ENCODE measurements around the gene BRPF1. TPM values are rescaled to one million over a fixed set of nuclear protein-coding genes. Genes with fewer than 3 reads are reported as not detected.

Gene BRPF1
- total RNA-seq, 1 donor from 2014 or later: 21.3 TPM

- Histone ChIP-seq H3K27me3 (ENCODE audit: control insufficient read depth, insufficient read depth, low read length) (no peaks in the 10 kb centered on the region), H3K4me3 (ENCODE audit: low read depth, low read length) (no peak overlapping the region), H3K36me3 (ENCODE audit: control insufficient read depth, insufficient read depth, low read length) (peaks cover 2% of the 10 kb centered on the region)
- TF ChIP-seq CTCF (IDR thresholded peaks at IDR 0.05; ENCODE audit: insufficient read depth, low read length, poor library complexity, severe bottlenecking): no peak
- DNase-seq (ENCODE audit: low read depth): no peak
Measured at GRCh38 chr3:9686703-9687102, 44.8 kb upstream of the BRPF1 start.

- Histone ChIP-seq H3K27me3 (ENCODE audit: control insufficient read depth, insufficient read depth, low read length) (no peaks in the 10 kb centered on the region), H3K4me3 (ENCODE audit: low read depth, low read length) (no peak overlapping the region), H3K36me3 (ENCODE audit: control insufficient read depth, insufficient read depth, low read length) (peaks cover 2% of the 10 kb centered on the region)
- DNase-seq (ENCODE audit: low read depth): no peak
- TF ChIP-seq CTCF (IDR thresholded peaks at IDR 0.05; ENCODE audit: insufficient read depth, low read length, poor library complexity, severe bottlenecking): no peak
Measured at GRCh38 chr3:9687514-9687913, 44.0 kb upstream of the BRPF1 start.

- TF ChIP-seq CTCF (IDR thresholded peaks at IDR 0.05; ENCODE audit: insufficient read depth, low read length, poor library complexity, severe bottlenecking): no peak
- peaks cover 2% of the 10 kb centered on the region for H3K36me3 ChIP-seq (ENCODE audit: control insufficient read depth, insufficient read depth, low read length)
- no peak overlapping the region for H3K4me3 ChIP-seq (ENCODE audit: low read depth, low read length)
- H3K27me3 ChIP-seq (ENCODE audit: control insufficient read depth, insufficient read depth, low read length): no peaks in the 10 kb centered on the region
- no peak for DNase-seq (ENCODE audit: low read depth)
Measured at GRCh38 chr3:9688961-9689360, 42.6 kb upstream of the BRPF1 start.

- no peak overlapping the region for H3K4me3 ChIP-seq (ENCODE audit: low read depth, low read length)
- no peak for DNase-seq (ENCODE audit: low read depth)
- H3K36me3 ChIP-seq (ENCODE audit: control insufficient read depth, insufficient read depth, low read length): peaks cover 2% of the 10 kb centered on the region
- no peak for TF ChIP-seq CTCF (IDR thresholded peaks at IDR 0.05; ENCODE audit: insufficient read depth, low read length, poor library complexity, severe bottlenecking)
- H3K27me3 ChIP-seq (ENCODE audit: control insufficient read depth, insufficient read depth, low read length): no peaks in the 10 kb centered on the region
Measured at GRCh38 chr3:9689757-9690156, 41.8 kb upstream of the BRPF1 start.

GRCh38 chr3:9690451-9691450 lies 40.8 kb upstream of the BRPF1 start:
- no peak for DNase-seq (ENCODE audit: low read depth)
- Histone ChIP-seq H3K4me3 (ENCODE audit: low read depth, low read length) (no peak overlapping the region), H3K27me3 (ENCODE audit: control insufficient read depth, insufficient read depth, low read length) (no peaks in the 10 kb centered on the region), H3K36me3 (ENCODE audit: control insufficient read depth, insufficient read depth, low read length) (peaks cover 2% of the 10 kb centered on the region)
- no peak for TF ChIP-seq CTCF (IDR thresholded peaks at IDR 0.05; ENCODE audit: insufficient read depth, low read length, poor library complexity, severe bottlenecking)
